ENCODE data around the gene BCAT1.

BCAT1 gene

GRCh38 chr12:24839268-24839791 is 109.6 kb downstream of the BCAT1 start:
- DNase-seq (ENCODE audit: low read depth), result peak; percentile 94
- TF ChIP-seq CTCF (IDR thresholded peaks at IDR 0.05; ENCODE audit: low read depth, low read length, missing control alignments), result peak; percentile 13
- no peak overlapping the region for H3K4me3 ChIP-seq (ENCODE audit: low read depth, low read length)

GRCh38 chr12:24838531-24838950 is 110.4 kb downstream of the BCAT1 start:
- H3K4me3 ChIP-seq (ENCODE audit: low read depth, low read length), result no peak overlapping the region

GRCh38 chr12:24835377-24835776 is 113.5 kb downstream of the BCAT1 start:
- no peak for DNase-seq (ENCODE audit: low read depth)
- no peak for TF ChIP-seq CTCF (IDR thresholded peaks at IDR 0.05; ENCODE audit: low read depth, low read length, missing control alignments)
- no peak overlapping the region for H3K4me3 ChIP-seq (ENCODE audit: low read depth, low read length)

More at GRCh38 chr12:24838531-24838950, 110.4 kb downstream of the BCAT1 start:
- no peak for TF ChIP-seq CTCF (IDR thresholded peaks at IDR 0.05; ENCODE audit: low read depth, low read length, missing control alignments)
- peak; percentile 80 for DNase-seq (ENCODE audit: low read depth)

GRCh38 chr12:24833513-24833912 is 115.4 kb downstream of the BCAT1 start:
- no peak for DNase-seq (ENCODE audit: low read depth)
- no peak for TF ChIP-seq CTCF (IDR thresholded peaks at IDR 0.05; ENCODE audit: low read depth, low read length, missing control alignments)
- H3K4me3 ChIP-seq (ENCODE audit: low read depth, low read length), result no peak overlapping the region

- TF ChIP-seq CTCF (IDR thresholded peaks at IDR 0.05; ENCODE audit: low read depth, low read length, missing control alignments), result no peak
- peak; percentile 56 for DNase-seq (ENCODE audit: low read depth)
- no peak overlapping the region for H3K4me3 ChIP-seq (ENCODE audit: low read depth, low read length)
Observed at GRCh38 chr12:24823808-24824515, 124.9 kb downstream of the BCAT1 start.

GRCh38 chr12:24822121-24822899 is 126.6 kb downstream of the BCAT1 start:
- no peak overlapping the region; the same call in 1 of the 2 replicates for H3K4me3 ChIP-seq (ENCODE audit: low read depth, low read length)
- TF ChIP-seq CTCF (IDR thresholded peaks at IDR 0.05; ENCODE audit: low read depth, low read length, missing control alignments), result no peak
- peak; percentile 64 for DNase-seq (ENCODE audit: low read depth)

Data from GM12864 (cell line).